ENCODE results near the gene TMEM91. TPM values are rescaled to one million over a fixed set of nuclear protein-coding genes. Genes with fewer than 3 reads are reported as not detected.
"Not testable (repeated sequence)": the region's sequence is repeated elsewhere in the genome, so short reads cannot be mapped to it uniquely, and the experiment has no call there.

The TMEM91 gene
- total RNA-seq, 4 donors from 2014 or later = 9.7 to 17.2 (median 14.1) TPM

- 96% methylated on average over 2 of the region's 2 CpGs for WGBS
- no peak overlapping the region for H3K27ac ChIP-seq (replicated peaks in 1 of 4)
- H3K36me3 ChIP-seq = peaks cover 0 to 4% (median 0%) of the 10 kb centered on the region in 4 donors
These were observed 6.6 kb upstream of the TMEM91 start for GRCh38 chr19:41369769-41370168.

GRCh38 chr19:41371119-41371518 lies 5.2 kb upstream of the TMEM91 start:
- DNase-seq (ENCODE audit: extremely low spot score); H3K4me3 ChIP-seq; intact Hi-C loops (cut with DNase I); H3K9me3 ChIP-seq; H3K36me3 ChIP-seq; H3K27ac ChIP-seq (replicated peaks in 1 of 4); H3K27me3 ChIP-seq: not testable (repeated sequence)
- 93% methylated on average over 5 of the region's 5 CpGs for WGBS
- peaks cover 15 to 25% (median 23%) of the 10 kb centered on the region in 4 donors for H3K4me1 ChIP-seq

More at GRCh38 chr19:41369769-41370168, 6.6 kb upstream of the TMEM91 start:
- DNase-seq (ENCODE audit: extremely low spot score) = no peak
- no peaks in the 10 kb centered on the region for H3K9me3 ChIP-seq
- no peak overlapping the region for H3K4me3 ChIP-seq
- TF ChIP-seq CTCF (IDR thresholded peaks at IDR 0.05) = no peak
- intact Hi-C loops (cut with DNase I) = no loop called here
- no peaks in the 10 kb centered on the region for H3K27me3 ChIP-seq
- H3K4me1 ChIP-seq = peaks cover 13 to 24% (median 17%) of the 10 kb centered on the region in 4 donors

GRCh38 chr19:41371541-41371940 lies 4.8 kb upstream of the TMEM91 start:
- Histone ChIP-seq H3K4me1 (peaks cover 17 to 26% (median 25%) of the 10 kb centered on the region in 4 donors), H3K27ac (replicated peaks in 1 of 4) (no peak overlapping the region), H3K27me3 (no peaks in the 10 kb centered on the region), H3K4me3 (no peak overlapping the region), H3K36me3 (peaks cover 0 to 4% (median 0%) of the 10 kb centered on the region in 4 donors), H3K9me3 (no peaks in the 10 kb centered on the region)
- 96% methylated on average over 8 of the region's 8 CpGs for WGBS
- intact Hi-C loops (cut with DNase I) = no loop called here
- TF ChIP-seq EP300 (IDR thresholded peaks at IDR 0.05) (no peak), CTCF (IDR thresholded peaks at IDR 0.05) (no peak), POLR2AphosphoS5 (IDR thresholded peaks at IDR 0.05) (no peak), POLR2A (IDR thresholded peaks at IDR 0.05; ENCODE audit: low read depth) (no peak)
- no peak for DNase-seq (ENCODE audit: extremely low spot score)

GRCh38 chr19:41372501-41372900 lies 3.8 kb upstream of the TMEM91 start:
- peaks cover 0 to 4% (median 0%) of the 10 kb centered on the region in 4 donors for H3K36me3 ChIP-seq
- H3K9me3 ChIP-seq = no peaks in the 10 kb centered on the region
- TF ChIP-seq POLR2AphosphoS5 (IDR thresholded peaks at IDR 0.05) (no peak), CTCF (IDR thresholded peaks at IDR 0.05) (no peak), POLR2A (IDR thresholded peaks at IDR 0.05; ENCODE audit: low read depth) (no peak), EP300 (IDR thresholded peaks at IDR 0.05) (no peak)
- no peaks in the 10 kb centered on the region for H3K27me3 ChIP-seq
- 73% methylated on average over 2 of the region's 2 CpGs for WGBS
- intact Hi-C loops (cut with DNase I) = no loop called here
- no peak overlapping the region for H3K27ac ChIP-seq (replicated peaks in 1 of 4)
- DNase-seq (ENCODE audit: extremely low spot score) = no peak
- H3K4me3 ChIP-seq = no peak overlapping the region
- H3K4me1 ChIP-seq = peaks cover 20 to 35% (median 33%) of the 10 kb centered on the region in 4 donors

- TF ChIP-seq POLR2AphosphoS5 (IDR thresholded peaks at IDR 0.05) = peak; percentile 69
- no peak for TF ChIP-seq POLR2A (IDR thresholded peaks at IDR 0.05; ENCODE audit: low read depth)
- TF ChIP-seq EP300 (IDR thresholded peaks at IDR 0.05) = no peak
- TF ChIP-seq CTCF (IDR thresholded peaks at IDR 0.05) = no peak
- DNase-seq (ENCODE audit: extremely low spot score) = peak; percentile 93
- Histone ChIP-seq H3K36me3 (no peaks in the 10 kb centered on the region), H3K27me3 (no peaks in the 10 kb centered on the region), H3K27ac (replicated peaks in 1 of 4) (peak overlapping the region in 3 of 4 donors; percentile 30 to 52 (median 42)), H3K9me3 (no peaks in the 10 kb centered on the region), H3K4me1 (peaks cover 20 to 44% (median 38%) of the 10 kb centered on the region in 4 donors), H3K4me3 (no peak overlapping the region)
- WGBS = 14% methylated on average over 12 of the region's 12 CpGs
- intact Hi-C loops (cut with DNase I) = no loop called here
These were observed 2.3 kb upstream of the TMEM91 start for GRCh38 chr19:41373993-41374392.

All from esophagus muscularis mucosa (tissue), 4 donors.